GM19025 (cell line): ENCODE data around the gene PLSCR5.

Experiments used
- ATAC-seq: cut with Tn5 transposase; IDR thresholded peaks from one replicate; pipeline ENCODE4 v1.9.1; 2021; ENCODE audit warnings: mild to moderate bottlenecking, low read depth, moderate library complexity; ENCODE audit not compliant: unreplicated experiment

PLSCR5 gene

DNA sequence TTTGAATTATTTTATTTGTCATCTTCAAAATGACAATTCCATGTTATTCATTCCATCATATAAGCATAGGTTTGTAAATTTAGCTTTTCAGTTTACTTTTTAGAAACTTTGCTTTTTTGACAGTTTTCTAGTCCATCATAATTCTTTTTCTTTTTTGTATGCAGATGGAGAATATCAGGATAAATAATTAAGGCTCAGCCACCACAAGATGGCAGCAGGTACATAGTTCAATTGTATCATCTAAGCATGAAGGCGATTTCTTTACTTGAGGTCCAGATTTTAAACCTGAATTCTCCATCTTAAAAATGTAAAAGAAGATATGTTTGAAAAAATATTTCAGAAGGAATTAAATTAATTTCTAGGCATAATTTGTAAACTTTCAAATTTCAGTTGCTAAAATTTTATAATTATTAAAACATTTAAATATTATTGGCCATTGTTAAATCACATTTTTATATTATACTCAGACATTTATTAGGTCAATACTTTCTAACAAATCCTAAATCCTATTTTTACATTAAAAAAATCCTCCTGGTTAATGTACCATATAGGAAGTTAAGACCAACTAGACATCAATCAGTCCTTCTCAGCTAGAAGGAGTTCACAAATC, 15.1 kb downstream of the PLSCR5 start:
- ATAC-seq: no peak

DNA sequence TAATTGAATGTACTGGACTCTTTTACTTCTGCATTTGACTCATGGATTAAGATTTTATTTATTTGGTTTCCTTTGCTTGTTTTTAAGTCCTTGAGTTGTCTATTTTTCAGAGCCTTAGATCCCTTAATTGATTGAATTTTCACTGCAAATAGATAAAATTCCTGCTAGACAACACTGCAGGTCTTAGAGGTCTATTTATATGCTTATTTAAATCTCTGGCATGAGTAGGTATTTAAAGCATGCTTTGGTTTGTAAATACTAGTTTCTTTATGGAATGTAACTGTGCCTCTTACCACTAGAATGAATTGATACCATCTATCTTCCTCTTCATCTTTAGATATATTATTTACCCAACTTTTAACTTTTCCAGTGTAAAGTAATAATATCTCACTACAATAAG, 20.0 kb downstream of the PLSCR5 start:
- no peak for ATAC-seq

GRCh38 chr3:146581951-146582467, 23.1 kb downstream of the PLSCR5 start:
- no peak for ATAC-seq

GRCh38 chr3:146581080-146581601, 24.0 kb downstream of the PLSCR5 start:
- ATAC-seq: no peak

- ATAC-seq: no peak
Observed at GRCh38 chr3:146577662-146578061, 27.5 kb downstream of the PLSCR5 start.

GRCh38 chr3:146575636-146576035, 29.5 kb downstream of the PLSCR5 start:
- no peak for ATAC-seq

- ATAC-seq: no peak
Observed at GRCh38 chr3:146574173-146574572, 31.0 kb downstream of the PLSCR5 start.

GRCh38 chr3:146569314-146569713, 35.8 kb downstream of the PLSCR5 start:
- ATAC-seq: no peak

DNA sequence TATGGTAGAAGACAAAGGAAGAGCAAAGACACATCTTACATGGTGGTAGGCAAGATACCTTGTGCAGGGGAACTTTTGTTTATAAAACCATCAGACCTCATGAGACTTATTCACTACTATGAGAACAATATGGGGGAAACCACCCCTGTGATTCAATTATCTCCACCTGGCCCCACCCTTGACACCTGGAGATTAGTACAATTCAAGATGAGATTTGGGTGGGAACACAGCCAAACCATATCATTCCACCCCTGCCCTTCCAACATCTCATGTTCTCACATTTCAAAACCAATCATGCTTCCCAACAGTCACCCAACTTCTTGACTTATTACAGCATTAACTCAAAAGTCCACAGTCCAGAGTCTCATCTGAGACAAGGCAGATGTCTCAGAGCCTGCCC, 39.0 kb downstream of the PLSCR5 start:
- no peak for ATAC-seq

DNA sequence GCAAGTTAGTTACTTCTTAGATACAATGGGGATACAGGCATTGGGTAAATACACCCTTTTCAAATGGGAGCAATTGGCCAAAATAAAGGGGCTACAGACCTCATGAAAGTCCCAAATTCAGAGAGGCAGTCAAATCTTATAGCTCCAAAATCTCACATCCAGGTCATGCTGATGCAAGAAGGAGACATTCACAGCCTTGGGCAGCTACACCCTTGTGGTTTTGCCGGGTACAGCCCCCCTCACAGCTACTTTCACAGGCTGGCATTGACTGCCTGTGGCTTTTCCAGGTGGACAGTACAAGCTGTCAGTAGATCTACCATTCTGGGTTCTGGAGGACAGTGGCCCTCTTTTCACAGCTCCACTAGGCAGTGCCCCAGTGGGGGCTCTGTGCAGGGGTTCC, 43.3 kb downstream of the PLSCR5 start:
- ATAC-seq: no peak

GRCh38 chr3:146561463-146561862, 43.7 kb downstream of the PLSCR5 start:
- ATAC-seq: no peak

DNA sequence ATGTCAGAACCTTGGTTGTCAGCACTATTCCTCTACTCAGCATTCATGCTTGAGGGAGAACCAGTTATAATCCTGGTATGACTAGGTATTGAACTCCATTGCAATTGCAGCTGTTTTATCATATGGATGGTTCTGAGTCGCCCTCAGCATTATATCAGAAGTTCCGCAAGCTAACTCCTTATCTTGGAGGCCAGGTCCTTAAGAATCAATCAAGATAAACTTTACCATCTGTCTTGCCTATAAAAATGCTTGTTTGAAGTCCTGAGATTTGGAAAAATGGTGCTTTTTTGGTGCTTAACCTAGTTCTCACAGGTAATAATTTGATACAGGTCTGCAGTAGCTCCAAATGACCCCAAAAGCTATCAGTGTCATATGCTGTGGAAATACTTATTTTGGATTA, 44.5 kb downstream of the PLSCR5 start:
- no peak for ATAC-seq

DNA sequence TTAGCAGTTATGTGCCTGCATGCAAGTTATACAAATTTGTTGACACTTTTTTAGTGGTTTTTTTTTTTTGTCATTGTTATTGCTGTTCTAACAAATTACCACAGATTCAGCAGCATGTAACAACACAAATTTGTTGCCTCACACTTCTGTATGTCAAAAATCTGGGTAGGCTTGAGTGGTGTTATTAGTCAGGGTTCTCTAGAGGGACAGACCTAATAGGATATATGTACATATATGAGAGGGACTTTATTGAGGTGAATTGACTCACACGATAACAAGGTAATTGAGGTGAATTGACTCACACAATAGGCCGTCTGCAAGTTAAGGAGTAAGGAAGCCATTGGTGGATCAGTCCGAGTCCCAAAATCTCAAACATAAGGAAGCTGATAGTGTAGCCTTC, 45.8 kb downstream of the PLSCR5 start:
- no peak for ATAC-seq

DNA sequence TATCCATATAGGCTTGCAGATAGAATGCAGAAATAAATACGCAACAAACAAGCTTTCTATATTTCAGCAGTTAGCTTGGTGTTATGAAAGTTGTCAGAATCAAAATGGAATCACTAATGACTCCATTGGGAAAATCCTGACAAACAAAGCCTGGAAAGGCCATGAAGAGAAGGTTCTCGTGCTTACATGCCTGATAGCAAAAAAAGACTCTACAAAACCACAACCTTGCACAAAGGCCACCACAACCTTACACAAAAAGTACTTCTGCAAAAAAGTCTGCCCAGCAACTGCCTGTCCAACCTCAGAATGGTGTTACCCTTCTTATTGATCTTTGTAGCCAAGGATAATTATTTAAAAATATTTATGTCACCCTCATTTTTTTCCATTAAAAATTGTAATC, 46.4 kb downstream of the PLSCR5 start:
- no peak for ATAC-seq

DNA sequence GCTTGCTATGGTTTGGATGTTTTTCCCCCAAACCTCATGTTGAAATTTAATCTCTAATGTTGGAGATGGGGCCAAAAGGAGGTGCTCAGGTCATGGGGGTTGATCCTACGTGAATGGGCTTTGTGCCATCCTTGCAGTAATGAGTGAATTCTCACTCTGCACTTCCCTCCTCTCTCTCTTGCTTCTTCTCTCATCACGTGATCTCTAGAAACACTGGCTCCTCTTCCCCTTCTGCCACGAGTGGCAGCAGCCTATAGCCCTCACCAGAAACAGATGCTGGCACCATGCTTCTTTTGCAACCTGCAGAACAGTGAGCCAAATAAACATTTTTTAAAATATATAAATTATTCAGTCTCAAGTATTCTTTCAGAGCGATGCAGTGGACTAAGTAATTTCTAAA, 47.4 kb downstream of the PLSCR5 start:
- ATAC-seq: no peak

- ATAC-seq: no peak
Observed at GRCh38 chr3:146555311-146555710, 49.8 kb downstream of the PLSCR5 start.

DNA sequence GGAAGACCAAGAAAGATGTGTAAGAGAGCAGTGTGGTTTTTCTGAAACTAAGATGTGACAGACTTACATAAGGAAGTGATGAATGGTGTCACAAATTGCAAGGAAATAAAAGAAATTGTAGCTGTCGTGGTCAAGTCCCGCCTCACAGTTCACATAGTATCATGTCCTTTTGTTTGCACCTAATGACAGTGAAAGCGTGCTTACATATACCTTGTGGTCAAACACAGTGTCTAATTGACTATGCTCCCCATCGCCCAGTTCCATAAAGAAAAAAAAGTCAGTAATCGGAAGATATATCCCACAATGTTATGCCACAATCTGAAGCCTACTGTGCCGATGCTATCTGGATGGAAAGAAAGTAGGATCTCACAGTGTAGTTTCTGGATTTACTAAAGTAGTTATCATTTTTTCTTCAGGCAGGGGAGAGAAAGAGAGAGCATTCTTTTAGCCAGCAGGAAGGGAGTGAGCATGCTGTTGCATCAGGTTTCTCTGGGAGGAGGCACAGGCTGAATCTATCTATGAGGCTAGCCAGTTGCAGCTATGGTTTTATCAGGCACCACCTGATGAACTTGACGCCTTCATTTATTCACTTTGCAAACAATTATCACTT, 50.9 kb downstream of the PLSCR5 start:
- ATAC-seq: no peak

GRCh38 chr3:146550743-146551510, 54.2 kb downstream of the PLSCR5 start:
- ATAC-seq: peak; percentile 65

- no peak for ATAC-seq
Observed at GRCh38 chr3:146550070-146550615, 55.0 kb downstream of the PLSCR5 start.

DNA sequence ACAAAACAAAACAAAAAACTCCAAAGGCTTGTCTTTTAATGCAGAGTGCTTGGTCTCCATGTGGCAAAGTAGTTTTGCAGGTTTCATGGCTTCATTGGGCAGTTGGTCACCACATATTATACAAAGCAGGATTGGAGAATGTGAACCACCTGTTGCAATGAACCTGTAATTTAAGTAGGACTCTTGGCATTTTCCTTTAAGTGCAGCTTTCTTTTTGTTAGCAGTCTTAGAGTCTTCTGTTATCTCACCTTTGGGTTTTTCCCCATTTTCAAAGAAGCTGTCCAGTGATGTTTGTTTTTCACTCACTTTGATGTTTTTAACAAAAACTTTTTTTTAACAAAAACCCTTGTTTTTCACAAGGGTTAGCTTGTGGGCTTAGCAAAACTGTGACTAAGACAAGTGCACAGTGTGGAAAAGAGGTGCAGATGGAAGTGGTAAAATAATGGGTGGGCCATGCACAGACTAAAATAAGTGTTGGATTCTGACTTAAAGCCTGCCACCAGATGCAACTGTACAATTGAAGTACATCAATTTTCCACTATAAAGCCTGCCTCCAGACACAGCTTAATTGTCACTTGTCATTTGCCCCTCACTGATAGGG, 57.8 kb downstream of the PLSCR5 start:
- ATAC-seq: no peak
